HepG2 (cell line): ENCODE data around the gene PADI2. TPM values are rescaled to one million over a fixed set of nuclear protein-coding genes. Genes with fewer than 3 reads are reported as not detected.

Experiments
- ELF3 ChIP-seq: IDR thresholded peaks from 2 replicates; pipeline ENCODE4 v1.6.1; 2016; ENCODE audit warnings: missing genetic modification reagents, missing compliant biosample characterization
- MIER3 ChIP-seq: IDR thresholded peaks from 2 replicates; pipeline ENCODE4 v1.6.1; 2016; ENCODE audit warnings: missing compliant biosample characterization, borderline replicate concordance
- MTF2 ChIP-seq: sonication (generic); formaldehyde crosslinking; IDR thresholded peaks from 2 replicates; pipeline ENCODE4 v1.5.0; 2020; ENCODE audit warnings: missing genetic modification reagents, borderline replicate concordance
- NFATC3 ChIP-seq: sonication (generic); formaldehyde crosslinking; IDR thresholded peaks from 2 replicates; pipeline ENCODE4 v1.5.1; 2020; ENCODE audit warnings: mild to moderate bottlenecking, missing genetic modification reagents
- NFKB2 ChIP-seq: sonication (generic); formaldehyde crosslinking; IDR thresholded peaks from 2 replicates; pipeline ENCODE4 v1.4.0; 2020; ENCODE audit warnings: missing genetic modification reagents, borderline replicate concordance
- PCBP1 ChIP-seq: fragments of 200-400 bp; formaldehyde crosslinking; IDR thresholded peaks from 2 replicates; pipeline ENCODE4 v1.6.1; 2017; ENCODE audit warnings: mild to moderate bottlenecking, low read depth, low read length, borderline replicate concordance
- RORA ChIP-seq: sonication (generic); formaldehyde crosslinking; IDR thresholded peaks from 2 replicates; pipeline ENCODE4 v1.5.0; 2020; ENCODE audit warnings: mild to moderate bottlenecking, missing genetic modification reagents, moderate library complexity
- ZBTB1 ChIP-seq: sonication (generic); formaldehyde crosslinking; IDR thresholded peaks from 2 replicates; pipeline ENCODE4 v1.4.0; 2020; ENCODE audit warnings: missing genetic modification reagents, borderline replicate concordance
- ZC3H4 ChIP-seq: sonication (generic); formaldehyde crosslinking; IDR thresholded peaks from 2 replicates; pipeline ENCODE4 v1.4.0; 2020; ENCODE audit warnings: missing genetic modification reagents, borderline replicate concordance
- ZNF501 ChIP-seq: sonication (generic); formaldehyde crosslinking; IDR thresholded peaks from 2 replicates; pipeline ENCODE4 v1.5.1; 2020; ENCODE audit warnings: mild to moderate bottlenecking, moderate library complexity, missing genetic modification reagents
- ZNF629 ChIP-seq: sonication (generic); formaldehyde crosslinking; conservative IDR thresholded peaks from 2 replicates; pipeline ENCODE4 v1.5.0; 2020; ENCODE audit warnings: missing genetic modification reagents
- ZNF83 ChIP-seq: sonication (generic); formaldehyde crosslinking; IDR thresholded peaks from 2 replicates; pipeline ENCODE4 v1.4.0; 2020; ENCODE audit warnings: missing genetic modification reagents, mild to moderate bottlenecking, borderline replicate concordance
- polyA plus RNA-seq, 8 experiments: library from polyadenylated mRNA; depleted of rRNA in 3 of 8; stranded (reverse) in 7 of 8; unstranded in 1 of 8; fragments of >200 nt; fragmentation: Illumina TruSeq in 4 of 8; extraction: Trizol in 4 of 8; gene quantifications; 2 replicates each; pipeline versions ENCODE4 v1.2.1 to v1.2.3, GENCODE V29; 2011 to 2016; ENCODE audit warnings: low read depth in 4 of 8, missing spikeins in 1 of 8, mixed read lengths in 1 of 8; ENCODE audit not compliant: insufficient read depth in 1 of 8
- total RNA-seq, 5 experiments: library from RNA; depleted of rRNA; stranded (reverse); fragments of >200 nt; fragmentation: Illumina TruSeq; extraction: Trizol; gene quantifications; 2 replicates each; pipeline ENCODE4 v1.2.3, GENCODE V29; 2016; ENCODE audit warnings: low read depth in 1 of 5
- TF ChIP-seq, protein P1 (sequence below): sonication (generic); formaldehyde crosslinking; IDR thresholded peaks from 2 replicates; pipeline ENCODE4 v1.5.0; 2020; ENCODE audit warnings: missing genetic modification reagents, mild to moderate bottlenecking, borderline replicate concordance
- TF ChIP-seq, protein P2 (sequence below): IDR thresholded peaks from 2 replicates; pipeline ENCODE4 v1.6.1; 2012; ENCODE audit warnings: low read depth, low read length, improper control_type of control experiment
- TF ChIP-seq, protein P3 (sequence below): sonication (generic); formaldehyde crosslinking; IDR thresholded peaks from 2 replicates; pipeline ENCODE4 v1.4.0; 2020; ENCODE audit warnings: low read depth, missing genetic modification reagents
- TF ChIP-seq, protein P4 (sequence below): sonication (generic); formaldehyde crosslinking; IDR thresholded peaks from 2 replicates; pipeline ENCODE4 v1.4.0; 2020; ENCODE audit warnings: missing genetic modification reagents
- TF ChIP-seq, protein P5 (sequence below): sonication (generic); formaldehyde crosslinking; IDR thresholded peaks from 2 replicates; pipeline ENCODE4 v1.8.1; 2023; ENCODE audit warnings: mild to moderate bottlenecking, inconsistent platforms, moderate library complexity, missing genetic modification reagents, borderline replicate concordance
- TF ChIP-seq, protein P6 (sequence below): sonication (generic); formaldehyde crosslinking; IDR thresholded peaks from 2 replicates; pipeline ENCODE4 v1.8.0; 2022; ENCODE audit warnings: missing genetic modification reagents, mild to moderate bottlenecking, borderline replicate concordance

Gene PADI2
- total and polyA plus RNA-seq, 2 of the 13 experiments (the other 11 are each of a cell fraction or from before 2014, with no cell fraction given), result not detected

DNA sequence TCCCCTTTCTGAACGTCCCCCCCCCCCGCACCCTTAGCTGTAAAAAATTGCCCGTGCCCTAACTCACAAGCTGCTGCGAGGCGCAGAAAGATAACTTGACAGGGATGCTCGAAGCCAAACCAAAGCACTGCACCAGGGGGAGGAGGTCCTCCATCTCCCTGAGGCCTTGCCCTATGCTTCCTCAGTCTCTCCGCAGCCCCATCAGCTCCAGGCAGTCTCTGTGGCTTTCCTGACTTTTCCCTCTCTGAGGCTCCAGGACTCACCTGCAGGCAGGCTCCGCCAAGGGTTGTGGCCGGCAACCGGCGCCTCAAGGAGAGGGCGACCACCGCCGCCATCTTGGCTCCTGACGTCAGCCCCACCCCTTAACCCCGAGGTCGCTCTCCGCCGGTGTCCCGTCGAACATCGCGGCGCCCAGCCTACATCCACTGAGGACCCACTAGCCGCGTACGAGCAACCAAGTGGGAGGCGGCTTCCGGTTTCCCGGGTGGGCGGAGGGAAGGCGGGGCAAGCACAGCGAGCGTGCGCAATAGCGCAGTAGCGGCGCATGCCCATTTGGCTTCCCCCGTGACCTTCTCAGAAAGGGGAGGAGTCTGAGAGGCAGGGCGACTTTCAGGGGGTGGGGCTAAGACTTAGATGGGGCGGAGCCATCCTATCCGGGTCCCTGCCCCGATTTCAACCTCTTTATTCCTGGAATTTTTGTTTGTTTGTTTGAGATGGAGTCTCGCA lies 65.4 kb downstream of the PADI2 start, which contains the start of gene SDHB (continued):
- TF ChIP-seq, protein P1, sequence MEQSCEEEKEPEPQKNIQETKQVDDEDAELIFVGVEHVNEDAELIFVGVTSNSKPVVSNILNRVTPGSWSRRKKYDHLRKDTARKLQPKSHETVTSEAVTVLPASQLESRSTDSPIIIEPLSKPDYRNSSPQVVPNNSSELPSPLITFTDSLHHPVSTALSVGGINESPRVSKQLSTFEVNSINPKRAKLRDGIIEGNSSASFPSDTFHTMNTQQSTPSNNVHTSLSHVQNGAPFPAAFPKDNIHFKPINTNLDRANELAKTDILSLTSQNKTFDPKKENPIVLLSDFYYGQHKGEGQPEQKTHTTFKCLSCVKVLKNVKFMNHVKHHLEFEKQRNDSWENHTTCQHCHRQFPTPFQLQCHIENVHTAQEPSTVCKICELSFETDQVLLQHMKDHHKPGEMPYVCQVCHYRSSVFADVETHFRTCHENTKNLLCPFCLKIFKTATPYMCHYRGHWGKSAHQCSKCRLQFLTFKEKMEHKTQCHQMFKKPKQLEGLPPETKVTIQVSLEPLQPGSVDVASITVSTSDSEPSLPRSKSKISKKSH (CRISPR knock-in tag), result no peak; the same call in 1 of the 2 replicates
- TF ChIP-seq MIER3, result peak; percentile 67; the same call in 1 of the 2 replicates
- TF ChIP-seq ZNF83 (CRISPR knock-in tag), result no peak
- 0 out of 2 replicates have a peak, but pooled peaks have one; percentile 26 for TF ChIP-seq PCBP1
- TF ChIP-seq, protein P2, sequence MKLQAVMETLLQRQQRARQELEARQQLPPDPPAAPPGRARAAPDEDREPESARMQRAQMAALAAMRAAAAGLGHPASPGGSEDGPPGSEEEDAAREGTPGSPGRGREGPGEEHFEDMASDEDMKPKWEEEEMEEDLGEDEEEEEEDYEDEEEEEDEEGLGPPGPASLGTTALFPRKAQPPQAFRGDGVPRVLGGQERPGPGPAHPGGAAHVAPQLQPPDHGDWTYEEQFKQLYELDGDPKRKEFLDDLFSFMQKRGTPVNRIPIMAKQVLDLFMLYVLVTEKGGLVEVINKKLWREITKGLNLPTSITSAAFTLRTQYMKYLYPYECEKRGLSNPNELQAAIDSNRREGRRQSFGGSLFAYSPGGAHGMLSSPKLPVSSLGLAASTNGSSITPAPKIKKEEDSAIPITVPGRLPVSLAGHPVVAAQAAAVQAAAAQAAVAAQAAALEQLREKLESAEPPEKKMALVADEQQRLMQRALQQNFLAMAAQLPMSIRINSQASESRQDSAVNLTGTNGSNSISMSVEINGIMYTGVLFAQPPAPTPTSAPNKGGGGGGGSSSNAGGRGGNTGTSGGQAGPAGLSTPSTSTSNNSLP, result no peak
- no peak for TF ChIP-seq MTF2
- TF ChIP-seq, protein P3, sequence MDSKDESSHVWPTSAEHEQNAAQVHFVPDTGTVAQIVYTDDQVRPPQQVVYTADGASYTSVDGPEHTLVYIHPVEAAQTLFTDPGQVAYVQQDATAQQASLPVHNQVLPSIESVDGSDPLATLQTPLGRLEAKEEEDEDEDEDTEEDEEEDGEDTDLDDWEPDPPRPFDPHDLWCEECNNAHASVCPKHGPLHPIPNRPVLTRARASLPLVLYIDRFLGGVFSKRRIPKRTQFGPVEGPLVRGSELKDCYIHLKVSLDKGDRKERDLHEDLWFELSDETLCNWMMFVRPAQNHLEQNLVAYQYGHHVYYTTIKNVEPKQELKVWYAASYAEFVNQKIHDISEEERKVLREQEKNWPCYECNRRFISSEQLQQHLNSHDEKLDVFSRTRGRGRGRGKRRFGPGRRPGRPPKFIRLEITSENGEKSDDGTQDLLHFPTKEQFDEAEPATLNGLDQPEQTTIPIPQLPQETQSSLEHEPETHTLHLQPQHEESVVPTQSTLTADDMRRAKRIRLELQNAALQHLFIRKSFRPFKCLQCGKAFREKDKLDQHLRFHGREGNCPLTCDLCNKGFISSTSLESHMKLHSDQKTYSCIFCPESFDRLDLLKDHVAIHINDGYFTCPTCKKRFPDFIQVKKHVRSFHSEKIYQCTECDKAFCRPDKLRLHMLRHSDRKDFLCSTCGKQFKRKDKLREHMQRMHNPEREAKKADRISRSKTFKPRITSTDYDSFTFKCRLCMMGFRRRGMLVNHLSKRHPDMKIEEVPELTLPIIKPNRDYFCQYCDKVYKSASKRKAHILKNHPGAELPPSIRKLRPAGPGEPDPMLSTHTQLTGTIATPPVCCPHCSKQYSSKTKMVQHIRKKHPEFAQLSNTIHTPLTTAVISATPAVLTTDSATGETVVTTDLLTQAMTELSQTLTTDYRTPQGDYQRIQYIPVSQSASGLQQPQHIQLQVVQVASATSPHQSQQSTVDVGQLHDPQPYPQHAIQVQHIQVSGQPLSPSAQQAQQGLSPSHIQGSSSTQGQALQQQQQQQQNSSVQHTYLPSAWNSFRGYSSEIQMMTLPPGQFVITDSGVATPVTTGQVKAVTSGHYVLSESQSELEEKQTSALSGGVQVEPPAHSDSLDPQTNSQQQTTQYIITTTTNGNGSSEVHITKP (CRISPR knock-in tag), result peak; percentile 53; the same call in 1 of the 2 replicates
- no peak for TF ChIP-seq ZC3H4 (CRISPR knock-in tag)
- TF ChIP-seq, protein P4, sequence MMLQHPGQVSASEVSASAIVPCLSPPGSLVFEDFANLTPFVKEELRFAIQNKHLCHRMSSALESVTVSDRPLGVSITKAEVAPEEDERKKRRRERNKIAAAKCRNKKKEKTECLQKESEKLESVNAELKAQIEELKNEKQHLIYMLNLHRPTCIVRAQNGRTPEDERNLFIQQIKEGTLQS (CRISPR knock-in tag), result peak; percentile 33; the same call in 1 of the 2 replicates
- no peak for TF ChIP-seq NFATC3 (CRISPR knock-in tag)
- TF ChIP-seq ELF3 (CRISPR knock-in tag), result peak; percentile 73
- no peak for TF ChIP-seq ZNF629 (CRISPR knock-in tag)
- TF ChIP-seq, protein P5, sequence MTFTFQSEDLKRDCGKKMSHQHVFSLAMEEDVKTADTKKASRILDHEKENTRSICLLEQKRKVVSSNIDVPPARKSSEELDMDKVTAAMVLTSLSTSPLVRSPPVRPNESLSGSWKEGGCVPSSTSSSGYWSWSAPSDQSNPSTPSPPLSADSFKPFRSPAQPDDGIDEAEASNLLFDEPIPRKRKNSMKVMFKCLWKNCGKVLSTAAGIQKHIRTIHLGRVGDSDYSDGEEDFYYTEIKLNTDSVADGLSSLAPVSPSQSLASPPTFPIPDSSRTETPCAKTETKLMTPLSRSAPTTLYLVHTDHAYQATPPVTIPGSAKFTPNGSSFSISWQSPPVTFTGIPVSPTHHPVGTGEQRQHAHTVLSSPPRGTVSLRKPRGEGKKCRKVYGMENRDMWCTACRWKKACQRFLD (CRISPR knock-in tag), result peak; percentile 79; the same call in 1 of the 2 replicates
- TF ChIP-seq, protein P6, sequence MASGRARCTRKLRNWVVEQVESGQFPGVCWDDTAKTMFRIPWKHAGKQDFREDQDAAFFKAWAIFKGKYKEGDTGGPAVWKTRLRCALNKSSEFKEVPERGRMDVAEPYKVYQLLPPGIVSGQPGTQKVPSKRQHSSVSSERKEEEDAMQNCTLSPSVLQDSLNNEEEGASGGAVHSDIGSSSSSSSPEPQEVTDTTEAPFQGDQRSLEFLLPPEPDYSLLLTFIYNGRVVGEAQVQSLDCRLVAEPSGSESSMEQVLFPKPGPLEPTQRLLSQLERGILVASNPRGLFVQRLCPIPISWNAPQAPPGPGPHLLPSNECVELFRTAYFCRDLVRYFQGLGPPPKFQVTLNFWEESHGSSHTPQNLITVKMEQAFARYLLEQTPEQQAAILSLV (CRISPR knock-in tag), result peak; percentile 87; the same call in 1 of the 2 replicates
- TF ChIP-seq ZBTB1 (CRISPR knock-in tag), result no peak
- TF ChIP-seq NFKB2 (CRISPR knock-in tag), result peak; percentile 78; the same call in 1 of the 2 replicates
- TF ChIP-seq RORA (CRISPR knock-in tag), result no peak
- TF ChIP-seq ZNF501 (CRISPR knock-in tag), result peak; percentile 87
